Measurements from ENCODE around the gene ADRA2A.

Gene ADRA2A

DNA sequence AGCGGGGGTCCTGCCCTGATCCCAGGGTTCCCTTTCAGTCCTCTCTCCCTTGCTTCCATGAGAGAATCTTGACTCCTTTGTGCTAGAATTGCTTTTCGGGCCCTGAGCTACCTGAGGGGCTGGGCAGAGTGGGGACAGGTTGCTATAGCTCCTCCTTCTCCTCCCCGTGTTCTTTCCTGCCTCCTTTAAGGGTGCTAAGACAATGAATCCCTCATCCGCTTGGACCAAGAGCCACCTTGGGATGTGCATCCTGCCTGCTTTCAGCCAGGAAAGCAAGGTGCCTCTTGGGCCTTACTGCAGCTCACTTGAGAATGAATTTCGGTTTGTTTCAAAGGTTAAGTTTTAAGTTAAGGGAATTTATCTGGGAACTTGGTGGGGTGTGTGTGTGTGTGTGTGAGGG lies 53.6 kb downstream of the ADRA2A start:
- H3K27ac ChIP-seq (ENCODE audit: low read depth in 2 of 2, low read length in 2 of 2): no peak overlapping the region
- H3K36me3 ChIP-seq (ENCODE audit: control insufficient read depth in 2 of 2, insufficient read depth in 2 of 2, low read length in 2 of 2): no peaks in the 10 kb centered on the region
- H3K4me1 ChIP-seq (ENCODE audit: control insufficient read depth in 2 of 2, insufficient read depth in 2 of 2, low read length in 2 of 2): no peaks in the 10 kb centered on the region
- no peak overlapping the region for H3K9ac ChIP-seq (ENCODE audit: low read depth in 1 of 2, low read length in 2 of 2)
- no peak overlapping the region for H3K4me3 ChIP-seq (ENCODE audit: low read length in 2 of 2)
- no peaks in the 10 kb centered on the region for H3K9me3 ChIP-seq (ENCODE audit: control insufficient read depth in 2 of 2, low read length in 2 of 2)
- H3K27me3 ChIP-seq (ENCODE audit: control insufficient read depth in 2 of 2, insufficient read depth in 2 of 2, low read length in 2 of 2): no peaks in the 10 kb centered on the region

Data from mucosa of rectum (tissue), 2 donors.